GM18870 (cell line): ENCODE measurements around the gene UNK.

Experiments
- ATAC-seq: cut with Tn5 transposase; IDR thresholded peaks from one replicate; pipeline ENCODE4 v1.9.1; 2021; ENCODE audit warnings: moderate library complexity; ENCODE audit not compliant: unreplicated experiment

The UNK gene

GRCh38 chr17:75832164-75832651 lies 47.6 kb downstream of the UNK start:
- ATAC-seq, result no peak

DNA sequence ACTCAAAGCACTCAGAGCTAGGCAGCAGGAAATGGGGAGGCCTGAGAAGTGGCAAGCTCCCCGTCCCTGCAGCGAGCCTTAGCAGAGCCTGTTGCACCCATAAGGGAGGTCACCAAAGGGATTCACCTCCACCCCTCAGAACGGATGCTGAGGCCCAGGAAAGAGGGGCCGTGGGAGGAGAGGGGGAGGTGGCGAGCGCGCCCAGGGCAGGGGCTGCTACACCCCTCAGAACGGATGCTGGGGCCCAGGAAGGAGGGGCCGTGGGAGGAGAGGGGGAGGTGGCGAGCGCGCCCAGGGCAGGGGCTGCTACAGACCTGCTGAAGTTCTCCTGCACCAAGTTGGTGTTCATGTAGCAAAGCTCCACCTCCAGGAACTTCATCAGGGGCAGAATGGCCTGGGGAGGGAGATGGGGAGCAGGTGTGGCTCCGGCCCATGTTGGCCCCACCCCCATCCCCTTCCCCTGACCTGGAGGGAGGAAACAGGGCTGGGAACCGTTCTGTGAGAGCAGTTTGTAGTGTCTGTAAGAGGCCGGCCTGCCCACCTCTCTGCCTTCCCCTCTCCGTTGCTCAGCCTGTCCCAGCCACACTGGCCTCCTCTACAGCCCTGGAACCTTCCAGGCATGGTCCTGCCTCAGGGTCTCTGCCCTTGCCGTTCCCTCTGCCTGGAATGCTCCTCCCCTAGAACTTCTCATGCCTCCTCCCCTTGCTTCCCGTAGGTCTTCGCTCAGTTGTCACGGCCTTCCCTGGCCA lies 48.2 kb downstream of the UNK start:
- no peak for ATAC-seq

- ATAC-seq, result no peak
Measured at GRCh38 chr17:75834279-75834920, 49.8 kb downstream of the UNK start.

DNA sequence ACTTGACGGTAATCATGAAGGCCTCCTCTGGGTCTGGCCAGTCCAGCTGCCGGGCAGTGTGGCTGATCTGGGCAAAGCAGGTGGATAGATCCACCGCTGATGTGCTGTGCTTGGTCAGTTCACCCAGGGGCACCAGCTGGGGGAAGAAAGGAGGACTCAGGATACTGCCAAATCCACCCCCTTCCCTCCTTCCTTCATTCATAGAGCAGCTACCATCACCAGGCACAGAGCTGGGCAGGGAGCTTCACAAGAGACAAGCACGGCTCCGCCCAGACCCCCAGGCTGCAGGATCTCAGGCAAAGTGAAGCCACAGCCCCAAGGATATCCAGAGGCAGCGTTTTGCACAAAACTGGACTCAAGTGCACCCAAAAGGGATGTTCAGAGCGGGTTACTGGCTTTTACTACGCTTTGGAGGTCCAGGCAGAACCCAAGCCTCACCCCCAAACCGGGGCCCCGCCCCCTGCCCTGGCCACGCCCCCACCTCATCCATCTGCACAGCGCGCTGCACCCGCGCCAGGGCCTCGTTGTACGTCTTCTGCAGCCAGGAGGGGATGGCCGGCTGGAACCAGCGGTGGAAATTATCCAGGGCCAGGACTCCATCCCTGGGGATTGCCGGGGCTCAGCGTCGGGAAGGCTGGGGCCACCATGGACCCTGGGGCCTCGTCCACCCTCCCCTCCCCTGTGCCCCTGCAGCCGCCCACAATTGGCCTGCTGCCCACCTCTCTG lies 50.5 kb downstream of the UNK start:
- no peak for ATAC-seq

DNA sequence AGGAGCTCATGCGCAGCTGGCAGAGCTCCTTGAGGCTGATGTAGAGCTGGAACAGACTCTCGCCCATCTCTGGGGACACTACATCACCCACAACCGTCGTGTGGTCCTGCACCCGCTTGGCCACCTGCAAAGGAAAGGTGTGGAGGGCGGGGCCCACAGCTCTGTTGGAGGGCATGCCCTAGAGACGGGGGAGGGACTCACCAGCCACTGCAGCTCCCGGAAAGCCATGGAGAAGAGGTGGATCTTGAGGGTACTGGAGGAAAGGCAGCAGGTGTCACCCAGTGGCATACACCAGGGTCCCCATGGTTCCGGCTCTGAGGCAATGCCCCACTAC lies 51.0 kb downstream of the UNK start:
- no peak for ATAC-seq

DNA sequence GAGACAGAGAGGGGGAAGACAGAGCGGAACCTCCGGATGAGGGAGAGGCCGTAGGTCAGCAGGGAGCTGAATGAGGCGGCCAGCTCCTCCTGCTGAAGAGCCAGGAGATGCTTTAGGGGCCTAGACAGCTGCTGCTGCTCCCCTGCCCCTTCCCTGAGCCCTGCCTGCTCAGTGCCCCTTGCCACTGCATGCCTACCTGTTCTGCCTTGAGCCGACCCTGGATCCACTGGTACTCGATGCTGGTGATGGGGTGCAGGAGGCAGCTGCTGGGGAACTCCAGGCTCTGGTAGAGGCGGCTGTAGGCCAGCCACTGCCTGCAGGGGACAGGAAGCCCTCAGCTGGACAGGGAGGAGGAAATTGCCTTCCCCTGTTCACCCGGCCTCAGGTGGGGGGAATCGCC lies 52.0 kb downstream of the UNK start:
- no peak for ATAC-seq

GRCh38 chr17:75837899-75838298 lies 53.3 kb downstream of the UNK start:
- no peak for ATAC-seq

- ATAC-seq, result no peak
Measured at GRCh38 chr17:75838410-75838809, 53.8 kb downstream of the UNK start.

DNA sequence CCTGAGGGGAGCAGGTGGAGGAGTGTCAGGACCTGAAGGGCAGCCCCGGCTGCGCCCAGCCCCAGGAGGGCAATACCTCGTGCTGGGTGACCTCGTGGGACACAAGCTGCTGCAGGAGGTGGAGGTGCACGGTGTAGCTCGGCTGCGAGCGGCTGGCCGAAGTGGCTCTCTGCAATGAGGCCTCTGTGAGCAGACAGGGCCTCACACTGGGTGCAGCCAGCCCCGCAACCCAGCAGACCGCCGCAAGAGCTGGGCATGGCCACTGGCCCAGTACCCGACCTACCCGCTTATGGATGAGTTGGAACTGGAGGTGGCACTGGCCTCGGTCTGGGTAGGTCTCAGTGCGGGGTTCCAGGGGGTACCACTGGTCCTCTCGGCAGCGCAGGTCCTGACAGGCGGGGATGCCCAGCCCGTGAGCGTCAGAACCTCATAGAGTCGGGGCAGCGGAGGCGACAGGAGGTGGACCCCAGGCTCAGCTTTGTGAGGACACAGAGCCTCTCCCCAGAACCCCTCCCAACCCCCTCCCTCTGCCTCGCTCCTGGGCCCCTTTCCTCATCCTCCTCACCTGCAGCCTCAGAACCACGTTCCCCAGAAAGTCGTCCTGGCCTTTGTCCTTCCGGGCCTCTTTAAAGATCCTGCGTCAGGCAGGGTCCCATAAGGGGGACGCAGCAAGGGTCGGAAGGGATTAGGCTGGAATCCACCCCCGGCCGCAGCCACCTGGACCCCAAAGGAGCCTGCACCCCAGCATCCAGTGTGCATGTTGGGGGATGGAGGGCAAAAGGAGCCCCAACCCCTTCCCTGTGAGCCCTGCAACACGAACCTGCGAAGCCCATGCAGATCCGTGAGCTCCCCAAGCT lies 55.6 kb downstream of the UNK start:
- ATAC-seq, result no peak

GRCh38 chr17:75840799-75841164 lies 56.2 kb downstream of the UNK start:
- no peak for ATAC-seq

DNA sequence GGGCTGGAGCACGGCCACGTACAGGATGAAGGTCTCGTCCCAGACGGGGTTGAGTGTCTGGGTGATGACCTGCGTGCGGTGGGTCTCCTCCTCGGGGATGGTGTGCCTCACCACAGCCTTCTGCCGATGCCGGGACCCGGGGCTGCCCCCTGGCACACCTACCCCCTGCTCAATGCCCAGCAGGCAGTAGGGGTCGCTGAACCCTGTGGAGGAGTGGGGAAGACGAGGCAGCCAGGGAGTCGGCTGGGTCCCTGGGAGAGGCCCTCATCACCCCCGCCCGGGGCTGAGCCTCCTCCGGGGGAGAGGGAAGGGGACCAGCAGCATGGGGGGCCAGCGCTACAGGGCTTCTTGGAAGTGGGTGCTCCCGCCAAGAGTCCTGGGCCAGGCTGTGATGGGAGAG lies 57.8 kb downstream of the UNK start:
- no peak for ATAC-seq

DNA sequence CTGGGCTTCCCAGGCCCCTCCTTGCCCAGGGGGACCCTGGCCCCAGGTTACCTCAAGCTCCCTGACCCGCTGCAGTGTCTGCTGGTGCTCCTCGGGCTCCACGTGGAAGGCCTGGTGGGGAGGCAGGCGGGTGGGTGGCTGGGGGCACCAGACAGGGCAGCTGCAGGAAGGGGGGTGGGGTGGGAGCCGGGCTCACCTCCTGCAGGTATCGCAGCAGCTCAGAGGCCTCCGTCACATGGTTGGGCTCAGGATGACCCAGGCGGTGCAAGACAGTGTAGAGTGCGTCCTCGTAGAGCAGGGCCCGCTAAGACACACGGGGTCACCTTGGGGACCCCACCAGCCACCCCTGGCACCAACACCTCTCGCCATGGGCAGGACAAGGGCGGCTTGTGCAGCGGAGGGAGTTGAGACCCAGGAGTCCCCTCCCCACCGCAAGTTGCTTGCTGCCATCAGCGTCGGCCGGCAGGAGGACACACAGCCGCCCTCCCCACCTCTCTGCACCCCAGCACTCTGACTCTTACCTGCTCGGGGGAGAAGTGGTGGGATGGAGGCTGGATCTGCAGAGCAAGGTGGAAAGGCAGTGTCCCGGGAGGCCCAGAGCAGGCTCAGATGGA lies 58.5 kb downstream of the UNK start:
- ATAC-seq, result no peak

DNA sequence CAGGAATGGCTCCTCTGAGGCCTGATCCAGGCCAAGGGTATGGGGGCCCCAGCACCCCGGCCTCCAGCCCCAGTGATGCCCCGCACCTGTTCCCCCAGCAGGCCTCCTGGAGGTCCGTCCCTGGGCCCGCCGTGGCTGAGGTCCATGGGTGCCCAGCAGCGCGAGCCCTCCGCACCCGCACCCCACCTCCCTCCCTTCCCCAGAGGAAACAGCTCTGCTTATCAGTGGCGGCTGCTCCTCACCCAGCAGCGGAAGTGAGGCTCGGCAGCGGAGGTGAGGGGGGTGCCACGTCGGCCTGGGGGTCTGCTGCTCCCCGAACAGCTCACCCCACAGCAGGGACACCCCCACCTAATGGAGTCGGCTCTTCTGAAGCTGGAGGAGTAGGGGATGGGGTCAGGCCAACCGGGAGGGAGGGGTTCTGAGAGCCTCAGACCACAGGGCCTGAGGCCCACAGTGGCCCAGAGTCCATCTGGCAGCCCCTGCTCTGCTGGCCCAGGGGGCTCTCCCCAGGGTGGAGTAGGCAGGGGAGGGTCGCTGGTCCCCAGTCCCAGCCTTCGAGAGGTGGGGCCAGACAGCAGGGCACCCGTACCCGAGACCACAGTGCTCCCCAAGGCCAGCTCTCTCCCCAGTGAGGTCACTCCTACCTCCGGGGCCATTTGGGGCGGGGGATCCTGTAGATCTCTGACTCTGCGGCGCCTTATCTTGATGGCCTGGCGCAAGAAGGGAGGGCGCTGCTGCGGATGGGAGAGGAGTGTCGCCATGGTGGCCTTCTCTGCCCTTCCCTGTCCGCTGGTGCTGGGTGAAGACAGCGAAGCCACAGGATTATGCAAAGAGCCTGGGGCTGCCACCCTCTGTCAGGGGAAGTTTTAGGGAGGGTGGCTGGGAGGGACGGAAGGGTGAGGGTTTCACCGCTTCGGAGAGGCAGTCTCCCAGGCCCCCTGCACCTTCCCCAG lies 59.2 kb downstream of the UNK start, which contains the start of gene UNC13D:
Gene UNC13D, minus strand, starts transcription at position 828 of the 953 bp plus-strand sequence. Its CDS starts 67 bp downstream, at position 761.
- no peak for ATAC-seq

GRCh38 chr17:75844530-75845057 lies 60.0 kb downstream of the UNK start:
- no peak for ATAC-seq

DNA sequence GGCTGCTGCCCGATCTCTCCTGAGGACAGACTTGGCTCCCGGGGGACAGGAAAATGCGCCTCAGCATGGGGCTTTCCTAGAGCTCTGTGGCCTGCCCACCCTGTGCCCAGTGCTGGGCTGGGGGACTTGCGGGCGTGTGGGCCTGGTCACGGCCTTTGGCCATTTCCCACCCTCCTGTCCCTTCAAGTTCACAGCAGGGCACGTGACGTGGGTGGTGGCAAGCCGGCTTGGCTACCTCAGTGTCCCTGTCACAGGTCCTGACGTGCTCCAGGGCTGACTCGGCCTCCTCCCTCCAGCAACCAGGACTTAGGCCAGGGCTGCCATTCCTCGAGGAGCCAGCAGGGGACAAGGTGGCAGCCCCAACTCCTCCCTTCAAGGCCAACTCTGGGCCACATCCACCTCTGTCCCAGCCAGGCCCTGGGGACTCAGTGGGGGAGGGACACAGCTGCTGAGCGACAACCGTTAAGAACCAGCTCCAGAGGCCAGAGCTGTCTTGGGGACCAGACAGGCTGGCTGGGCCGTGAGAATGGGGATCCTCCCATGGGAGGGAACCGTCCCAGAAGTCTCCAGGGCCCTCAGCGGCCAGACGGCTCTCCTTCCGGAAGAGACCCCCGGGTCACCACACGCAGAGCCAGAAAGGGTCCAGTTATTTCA lies 60.6 kb downstream of the UNK start:
- peak; percentile 70 for ATAC-seq

DNA sequence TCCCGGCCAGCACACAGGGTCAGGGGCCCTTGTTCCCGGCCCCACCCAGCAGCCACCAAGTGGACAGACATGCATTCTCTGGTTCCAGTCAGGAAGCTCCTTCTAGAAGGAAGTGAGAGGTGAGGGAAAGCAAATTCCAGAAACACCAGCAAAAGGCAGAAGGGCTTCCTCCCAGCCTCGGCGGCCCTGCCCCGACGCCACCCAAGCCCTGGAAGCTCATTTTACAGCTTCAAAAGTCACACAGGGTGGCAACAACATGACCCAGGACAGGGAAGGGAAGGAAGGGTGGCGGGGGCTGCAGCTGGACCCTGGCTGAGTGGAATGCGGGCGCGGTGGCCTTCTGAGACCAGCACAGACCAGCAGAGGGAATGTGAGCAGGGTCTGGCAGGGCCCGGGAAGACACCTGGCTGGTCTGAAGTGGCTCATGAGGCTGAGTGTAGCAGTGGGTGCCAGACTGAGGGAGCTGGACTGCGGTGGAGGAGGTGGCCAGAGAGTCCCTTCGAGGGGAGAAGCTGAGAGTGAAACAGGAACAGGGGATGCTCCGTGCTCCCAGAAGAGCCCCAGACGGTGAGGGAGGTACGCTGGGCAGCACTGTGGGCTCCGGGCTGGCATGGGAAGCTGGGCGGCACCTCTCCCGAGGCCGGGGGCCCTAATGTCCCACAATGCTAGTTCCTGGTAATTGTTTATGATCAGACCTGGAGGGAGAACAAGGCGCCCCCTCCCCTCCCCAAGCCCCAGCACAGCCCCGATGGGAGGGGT lies 61.5 kb downstream of the UNK start:
- ATAC-seq, result no peak

- ATAC-seq, result no peak
Measured at GRCh38 chr17:75846692-75847613, 62.3 kb downstream of the UNK start.
